Liver (tissue), 9 donors: ENCODE results near the gene OASL. TPM values are rescaled to one million over a fixed set of nuclear protein-coding genes. Genes with fewer than 3 reads are reported as not detected.

Experiments
- DNase-seq: peaks from one replicate; pipeline ENCODE4 v3.0.0-alpha.2; 2017; ENCODE audit warnings: low spot score
- H3K27ac ChIP-seq, 2 donors: one replicate each; pipeline ENCODE4 v1.7.0; 2013; ENCODE audit warnings: inconsistent platforms in 2 of 2, low read length in 2 of 2, control low read depth in 1 of 2, low read depth in 1 of 2, mild to moderate bottlenecking in 1 of 2
- H3K27me3 ChIP-seq, 4 donors: one replicate each; pipeline versions ENCODE4 v1.6.1 to v1.7.0; 2013; ENCODE audit warnings: low read length in 3 of 4, inconsistent platforms in 1 of 4, mild to moderate bottlenecking in 1 of 4, moderate library complexity in 1 of 4; ENCODE audit not compliant: control insufficient read depth in 4 of 4, insufficient read depth in 4 of 4
- H3K36me3 ChIP-seq, 4 donors: one replicate each; pipeline versions ENCODE4 v1.6.1 to v1.7.0; 2013; ENCODE audit warnings: low read length in 3 of 4, mild to moderate bottlenecking in 3 of 4, low read depth in 1 of 4, moderate library complexity in 1 of 4; ENCODE audit not compliant: control insufficient read depth in 4 of 4, insufficient read depth in 3 of 4
- H3K4me1 ChIP-seq, 4 donors: one replicate each; pipeline versions ENCODE4 v1.6.1 to v1.7.0; 2013; ENCODE audit warnings: low read length in 3 of 4, mild to moderate bottlenecking in 3 of 4, moderate library complexity in 1 of 4; ENCODE audit not compliant: control insufficient read depth in 4 of 4, insufficient read depth in 4 of 4
- H3K4me3 ChIP-seq, 3 donors: one replicate each; pipeline versions ENCODE4 v1.6.1 to v1.7.0; 2013; ENCODE audit warnings: low read length in 3 of 3, control low read depth in 1 of 3, low read depth in 1 of 3, mild to moderate bottlenecking in 1 of 3
- H3K9ac ChIP-seq, 2 donors: one replicate each; pipeline ENCODE4 v1.7.0; 2013; ENCODE audit warnings: low read length in 2 of 2, mild to moderate bottlenecking in 2 of 2, moderate library complexity in 2 of 2, control low read depth in 1 of 2, low read depth in 1 of 2
- H3K9me3 ChIP-seq, 4 donors: one replicate each; pipeline versions ENCODE4 v1.6.1 to v1.7.0; 2013; ENCODE audit warnings: low read length in 3 of 4; ENCODE audit not compliant: control insufficient read depth in 4 of 4
- ATF3 ChIP-seq: IDR thresholded peaks from 2 replicates; pipeline ENCODE4 v1.6.1; 2016; ENCODE audit warnings: antibody characterized with exemption
- CTCF ChIP-seq: fragments of 150-350 bp; IDR thresholded peaks from 2 replicates; pipeline ENCODE4 v1.5.1; 2017; ENCODE audit warnings: improper control_type of control experiment, low read depth, low read length; ENCODE audit not compliant: missing input control
- EGR1 ChIP-seq, 2 donors: IDR thresholded peaks; 2 replicates each; pipeline ENCODE4 v1.6.1; 2016 to 2018; ENCODE audit warnings: antibody characterized with exemption in 2 of 2, low read depth in 2 of 2
- FOXA1 ChIP-seq: IDR thresholded peaks from 2 replicates; pipeline ENCODE4 v1.6.1; 2016; ENCODE audit warnings: antibody characterized with exemption
- FOXA2 ChIP-seq: IDR thresholded peaks from 2 replicates; pipeline ENCODE4 v1.6.1; 2016; ENCODE audit warnings: antibody characterized with exemption
- GABPA ChIP-seq, 2 donors: IDR thresholded peaks in 1 of 2; conservative IDR thresholded peaks in 1 of 2; 2 replicates each; pipeline ENCODE4 v1.6.1; 2016; ENCODE audit warnings: antibody characterized with exemption in 2 of 2, mild to moderate bottlenecking in 1 of 2, moderate library complexity in 1 of 2
- HNF4A ChIP-seq, 2 donors: conservative IDR thresholded peaks; 2 replicates each; pipeline ENCODE4 v1.6.1; 2016; ENCODE audit warnings: antibody characterized with exemption in 2 of 2, mild to moderate bottlenecking in 2 of 2
- HNF4G ChIP-seq: IDR thresholded peaks from 2 replicates; pipeline ENCODE4 v1.6.1; 2016; ENCODE audit warnings: antibody characterized with exemption
- JUND ChIP-seq, 2 donors: IDR thresholded peaks; 2 replicates each; pipeline ENCODE4 v1.6.1; 2016; ENCODE audit warnings: antibody characterized with exemption in 2 of 2
- MAX ChIP-seq: IDR thresholded peaks from 2 replicates; pipeline ENCODE4 v1.6.1; 2016; ENCODE audit warnings: antibody characterized with exemption
- NR2F2 ChIP-seq: IDR thresholded peaks from 2 replicates; pipeline ENCODE4 v1.6.1; 2016; ENCODE audit warnings: antibody characterized with exemption
- RAD21 ChIP-seq, 2 donors: IDR thresholded peaks; 2 replicates each; pipeline ENCODE4 v1.6.1; 2016; ENCODE audit warnings: antibody characterized with exemption in 2 of 2, mild to moderate bottlenecking in 2 of 2
- REST ChIP-seq: IDR thresholded peaks from 2 replicates; pipeline ENCODE4 v1.6.1; 2016; ENCODE audit warnings: antibody characterized with exemption, mild to moderate bottlenecking
- RXRA ChIP-seq, 2 donors: IDR thresholded peaks; 2 replicates each; pipeline ENCODE4 v1.6.1; 2017 to 2018; ENCODE audit warnings: antibody characterized with exemption in 2 of 2, mild to moderate bottlenecking in 1 of 2
- SP1 ChIP-seq: IDR thresholded peaks from 2 replicates; pipeline ENCODE4 v1.6.1; 2018; ENCODE audit warnings: antibody characterized with exemption, mild to moderate bottlenecking
- TAF1 ChIP-seq: conservative IDR thresholded peaks from 2 replicates; pipeline ENCODE4 v1.6.1; 2016; ENCODE audit warnings: antibody characterized with exemption, mild to moderate bottlenecking
- YY1 ChIP-seq: IDR thresholded peaks from 2 replicates; pipeline ENCODE4 v1.6.1; 2016; ENCODE audit warnings: antibody characterized with exemption, mild to moderate bottlenecking
- ZBTB33 ChIP-seq: IDR thresholded peaks from 2 replicates; pipeline ENCODE4 v1.6.1; 2016; ENCODE audit warnings: antibody characterized with exemption
- WGBS: extraction: QIAGEN DNeasy Blood & Tissue Kit; methylation state at CpG from one replicate; pipeline ENCODE4 v1.1.7; 2013; 5-methylcytosine and 5-hydroxymethylcytosine counted together
- polyA plus RNA-seq, 2 donors: library from polyadenylated mRNA; stranded (reverse) in 1 of 2; unstranded in 1 of 2; fragments of 200-250 nt in 1 of 2; fragments of >200 nt in 1 of 2; fragmentation: Nextera tagmentation in 1 of 2; extraction: Ambion mirVana in 1 of 2; gene quantifications; one replicate each; pipeline versions ENCODE4 v1.2.1 to v1.2.3, GENCODE V29; 2013 to 2015
- total RNA-seq, 2 donors: library from RNA; depleted of rRNA; stranded (reverse); fragments of >200 nt; gene quantifications; one replicate each; pipeline ENCODE4 v1.2.3, GENCODE V29; 2014
- donor health status: healthy.
- donor health status: healthy.
- donor health status: healthy.
- donor health status: healthy.
- donor health status: healthy.

Gene OASL
- total and polyA plus RNA-seq, 4 donors = 0.89 to 4.5 (median 3.1) TPM

- WGBS = 48% methylated on average over 6 of the region's 6 CpGs
- no peak for DNase-seq
- H3K27me3 ChIP-seq = no peaks in the 10 kb centered on the region
Measured at GRCh38 chr12:121021754-121022153, 17.3 kb downstream of the OASL start.

More at GRCh38 chr12:121021754-121022153, 17.3 kb downstream of the OASL start:
- Histone ChIP-seq H3K9me3 (no peaks in the 10 kb centered on the region), H3K36me3 (peaks cover 0 to 2% (median 0%) of the 10 kb centered on the region in 4 donors), H3K9ac (no peak overlapping the region), H3K4me1 (peaks cover 1 to 31% (median 24%) of the 10 kb centered on the region in 4 donors), H3K27ac (peak overlapping the region; percentile 20 to 30), H3K4me3 (no peak overlapping the region)
- TF ChIP-seq ATF3 (no peak), HNF4G (no peak), FOXA1 (no peak), EGR1 (IDR thresholded peaks at IDR 0.05; ENCODE audit: low read depth in 2 of 2) (no peak), REST (no peak), GABPA (IDR thresholded peaks at IDR 0.05 in 1 of 2, conservative IDR thresholded peaks at IDR 0.05 in 1 of 2) (no peak), JUND (IDR thresholded peaks at IDR 0.05) (peak in 1 of 2 donors; percentile 54), NR2F2 (no peak), HNF4A (conservative IDR thresholded peaks at IDR 0.05) (peak; percentile 55 to 77), RAD21 (IDR thresholded peaks at IDR 0.05) (peak in 1 of 2 donors; percentile 9), ZBTB33 (no peak), TAF1 (no peak), CTCF (no peak), FOXA2 (no peak), RXRA (IDR thresholded peaks at IDR 0.05) (peak; percentile 70 to 81), SP1 (peak; percentile 36), MAX (no peak), YY1 (peak; percentile 13)
